Measurements from ENCODE around the gene GPR151.

GPR151 gene

GRCh38 chr5:146519554-146519953 lies 3.6 kb upstream of the GPR151 start:
- no peak for DNase-seq

GRCh38 chr5:146515473-146516150 lies 378 bp downstream of the GPR151 start:
- DNase-seq: no peak

- DNase-seq: no peak
Observed at GRCh38 chr5:146514575-146514974, 1.4 kb downstream of the GPR151 start.

- no peak for DNase-seq
Observed at GRCh38 chr5:146513462-146513861, 2.5 kb downstream of the GPR151 start.

- DNase-seq: no peak
Observed at GRCh38 chr5:146510559-146511125, 5.3 kb downstream of the GPR151 start.

DNA sequence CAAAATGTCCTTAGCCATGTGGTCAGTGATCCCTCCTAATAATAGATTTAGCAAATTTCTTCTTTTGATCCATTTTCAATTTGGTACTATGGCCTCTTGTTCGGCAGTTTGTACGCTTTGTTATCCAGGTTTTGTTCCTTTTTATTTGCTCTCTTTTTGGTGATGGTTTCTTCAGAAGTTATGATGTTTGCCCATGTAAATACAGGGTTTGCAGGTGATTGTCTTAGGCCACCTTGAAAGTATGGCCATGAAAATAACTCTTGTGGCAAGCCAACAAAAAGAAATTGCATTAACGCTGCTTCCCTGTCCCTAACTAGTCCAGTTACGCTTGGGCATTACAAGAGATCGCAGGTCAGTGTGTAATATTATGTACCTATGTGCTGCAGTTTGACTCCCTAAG lies 8.6 kb downstream of the GPR151 start:
- no peak for DNase-seq

GRCh38 chr5:146499680-146500079 lies 16.3 kb downstream of the GPR151 start:
- DNase-seq: no peak

- DNase-seq: no peak
Observed at GRCh38 chr5:146494656-146495055, 21.3 kb downstream of the GPR151 start.

DNA sequence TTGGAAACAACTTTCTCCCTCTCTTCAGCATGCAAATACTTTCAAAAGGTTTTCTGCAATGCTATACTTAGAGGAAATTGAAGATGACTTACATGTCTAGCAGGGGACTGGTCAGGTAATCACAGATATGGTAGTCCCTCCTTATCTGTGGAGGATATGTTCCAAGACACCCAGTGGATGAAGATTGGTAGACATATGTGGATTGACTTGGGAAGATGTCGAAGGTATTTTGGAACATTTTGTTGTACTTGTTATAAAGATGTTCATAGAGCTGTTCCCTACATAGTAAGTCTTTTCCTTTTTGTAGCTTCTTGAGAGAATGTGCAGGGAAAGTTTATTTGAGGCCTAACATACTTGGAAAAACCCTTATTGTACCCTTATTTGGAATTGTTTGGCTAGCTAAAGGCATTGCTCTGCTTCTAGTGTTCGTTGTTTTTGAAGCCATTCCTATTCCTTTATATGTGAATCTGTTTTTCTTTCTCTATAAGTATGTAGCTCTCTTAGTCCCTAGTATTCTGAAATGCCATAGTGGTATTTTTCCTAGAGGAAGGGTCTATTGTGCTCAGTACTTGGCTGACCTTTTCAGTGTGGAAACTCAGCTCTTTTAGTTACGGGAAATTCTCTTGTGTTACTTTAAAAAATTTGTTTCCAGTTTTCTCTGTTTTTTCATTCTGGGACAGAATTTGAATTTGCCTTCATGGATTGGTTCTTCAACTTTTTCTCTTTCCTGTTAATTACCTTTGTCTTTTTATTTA lies 25.7 kb downstream of the GPR151 start:
- no peak for DNase-seq

GRCh38 chr5:146484714-146485391 lies 31.1 kb downstream of the GPR151 start:
- no peak for DNase-seq

DNA sequence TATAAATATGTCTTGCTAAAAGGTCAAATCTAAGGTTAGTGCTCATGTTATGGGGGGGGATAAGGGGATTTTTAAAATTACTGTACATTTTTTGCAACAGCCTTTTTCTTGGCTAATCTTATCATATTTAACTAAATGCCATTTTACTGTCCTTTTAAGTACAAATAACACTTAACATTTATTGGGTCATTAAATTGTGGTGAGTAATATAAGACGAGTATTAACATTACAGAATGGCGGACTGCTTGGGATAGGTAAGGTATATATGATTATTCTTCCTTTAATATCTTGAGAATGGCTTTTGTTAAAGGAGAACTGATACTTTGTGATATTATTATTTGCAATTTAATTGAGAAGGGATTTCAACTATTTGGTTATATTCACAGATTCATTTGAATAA lies 33.2 kb downstream of the GPR151 start:
- no peak for DNase-seq

GRCh38 chr5:146475906-146476305 lies 40.1 kb downstream of the GPR151 start:
- DNase-seq: no peak

GRCh38 chr5:146475190-146475780 lies 40.7 kb downstream of the GPR151 start:
- no peak for DNase-seq

DNA sequence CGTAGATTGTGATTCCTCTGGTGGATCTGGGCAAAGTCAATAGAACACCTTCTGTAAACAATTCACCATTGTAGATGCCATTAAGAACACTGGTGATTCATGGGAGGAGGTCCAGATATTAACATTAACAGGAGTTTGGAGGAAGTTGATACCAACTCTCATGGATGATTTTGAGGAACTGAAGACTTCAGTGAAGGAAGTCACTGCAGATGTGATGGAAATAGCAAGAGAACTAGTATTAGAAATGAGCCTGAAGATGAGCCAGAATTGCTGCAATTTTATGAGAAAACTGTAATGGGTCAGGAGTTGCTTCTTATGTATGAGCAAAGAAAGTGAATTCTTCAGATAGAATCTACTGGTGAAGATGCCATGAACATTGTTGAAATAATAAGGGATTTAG lies 41.9 kb downstream of the GPR151 start:
- DNase-seq: no peak

- DNase-seq: no peak
Observed at GRCh38 chr5:146467760-146468159, 48.2 kb downstream of the GPR151 start.

DNA sequence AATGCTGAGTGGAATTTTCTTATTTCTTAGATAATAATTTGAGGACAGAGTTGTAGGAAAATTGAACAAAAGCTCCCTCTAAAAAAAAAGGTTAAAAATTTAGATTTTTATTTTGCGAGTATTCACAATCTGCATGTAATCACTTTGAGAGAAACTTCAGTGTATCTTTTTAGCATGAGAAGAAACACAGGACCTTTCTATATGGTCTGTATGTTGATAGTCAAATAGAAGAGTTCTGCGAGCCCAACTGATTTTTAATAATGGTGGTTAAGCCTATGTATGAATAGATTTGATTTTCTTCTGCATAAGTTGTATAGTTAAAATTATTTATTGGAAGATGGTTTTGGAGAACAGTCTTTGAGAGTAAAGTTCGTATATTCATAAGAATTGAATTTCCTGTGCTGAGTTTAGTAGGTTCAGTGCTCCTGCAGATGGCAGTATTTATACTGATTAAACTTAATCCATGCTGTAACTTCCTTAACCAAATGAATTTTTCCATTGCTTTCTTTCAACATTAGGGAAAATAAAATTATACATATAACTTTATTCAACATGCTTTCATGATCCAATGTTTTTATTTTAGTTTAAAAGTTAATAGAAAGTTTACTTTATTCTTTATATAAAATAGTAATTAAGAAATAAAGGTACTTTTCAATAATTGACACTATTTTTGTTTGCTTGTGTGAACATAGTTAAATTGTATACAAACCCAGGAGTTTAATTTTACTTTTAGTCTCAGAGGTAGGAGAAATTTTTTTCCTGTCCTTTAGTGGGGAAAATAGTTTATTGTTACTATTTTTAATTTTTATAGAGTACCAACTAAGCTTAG lies 49.3 kb downstream of the GPR151 start:
- DNase-seq: no peak

DNA sequence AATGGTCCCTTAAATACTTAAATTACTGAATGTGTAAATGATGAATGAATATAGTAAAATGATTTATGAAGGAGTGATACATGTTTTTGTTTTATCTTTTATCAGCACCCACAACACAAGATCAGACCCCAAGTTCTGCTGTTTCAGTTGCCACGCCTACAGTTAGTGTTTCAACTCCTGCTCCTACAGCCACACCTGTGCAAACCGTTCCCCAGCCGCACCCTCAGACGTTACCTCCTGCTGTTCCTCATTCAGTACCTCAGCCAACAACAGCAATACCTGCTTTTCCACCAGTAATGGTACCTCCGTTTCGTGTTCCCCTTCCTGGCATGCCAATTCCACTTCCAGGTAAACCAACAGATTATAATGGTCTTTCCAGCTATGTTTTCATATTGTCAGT lies 52.5 kb downstream of the GPR151 start:
- no peak for DNase-seq

Data from CD4-positive, alpha-beta T cell treated with Interleukin-15 for 1 hour (primary cell).